Fibroblast of lung (primary cell): ENCODE data around the gene SLIT3.

Experiments used
- EZH2 ChIP-seq: IDR thresholded peaks from 2 replicates; pipeline ENCODE4 v1.5.1; 2012; ENCODE audit warnings: low read length, control low read depth, mild to moderate bottlenecking; ENCODE audit errors: missing control alignments
- TF ChIP-seq, protein P1 (sequence below), 2 donors: IDR thresholded peaks in 1 of 2; conservative IDR thresholded peaks in 1 of 2; 1 replicate in 1 of 2; 2 replicates in 1 of 2; pipeline ENCODE4 v1.5.1; 2011 to 2012; ENCODE audit warnings: low read length in 2 of 2, control low read depth in 1 of 2, inconsistent platforms in 1 of 2, low read depth in 1 of 2, mild to moderate bottlenecking in 1 of 2

DNA sequence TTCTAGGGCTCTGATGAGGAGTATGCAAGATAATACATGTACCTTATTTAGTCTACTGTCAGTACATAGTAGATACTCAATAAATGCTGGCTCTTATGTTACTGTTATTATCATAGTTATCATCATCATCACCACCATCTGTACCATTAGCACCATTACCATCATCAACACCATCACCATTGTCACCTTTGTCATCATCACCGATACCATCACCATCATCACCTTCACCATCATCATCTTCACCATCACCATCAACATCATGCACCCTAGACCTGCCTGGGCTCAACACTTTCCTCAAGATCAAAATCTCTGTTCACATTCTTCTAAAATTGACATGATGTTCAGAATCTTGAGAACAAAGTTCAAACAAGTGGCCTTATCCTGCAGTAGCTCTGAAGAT lies 595.6 kb downstream of the SLIT3 start:
- TF ChIP-seq, protein P1, sequence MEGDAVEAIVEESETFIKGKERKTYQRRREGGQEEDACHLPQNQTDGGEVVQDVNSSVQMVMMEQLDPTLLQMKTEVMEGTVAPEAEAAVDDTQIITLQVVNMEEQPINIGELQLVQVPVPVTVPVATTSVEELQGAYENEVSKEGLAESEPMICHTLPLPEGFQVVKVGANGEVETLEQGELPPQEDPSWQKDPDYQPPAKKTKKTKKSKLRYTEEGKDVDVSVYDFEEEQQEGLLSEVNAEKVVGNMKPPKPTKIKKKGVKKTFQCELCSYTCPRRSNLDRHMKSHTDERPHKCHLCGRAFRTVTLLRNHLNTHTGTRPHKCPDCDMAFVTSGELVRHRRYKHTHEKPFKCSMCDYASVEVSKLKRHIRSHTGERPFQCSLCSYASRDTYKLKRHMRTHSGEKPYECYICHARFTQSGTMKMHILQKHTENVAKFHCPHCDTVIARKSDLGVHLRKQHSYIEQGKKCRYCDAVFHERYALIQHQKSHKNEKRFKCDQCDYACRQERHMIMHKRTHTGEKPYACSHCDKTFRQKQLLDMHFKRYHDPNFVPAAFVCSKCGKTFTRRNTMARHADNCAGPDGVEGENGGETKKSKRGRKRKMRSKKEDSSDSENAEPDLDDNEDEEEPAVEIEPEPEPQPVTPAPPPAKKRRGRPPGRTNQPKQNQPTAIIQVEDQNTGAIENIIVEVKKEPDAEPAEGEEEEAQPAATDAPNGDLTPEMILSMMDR (conservative IDR thresholded peaks at IDR 0.05 in 1 of 2, IDR thresholded peaks at IDR 0.05 in 1 of 2; ENCODE audit: low read depth in 1 of 2, low read length in 2 of 2): no peak
- no peak for TF ChIP-seq EZH2
